MCF 10A (cell line): ENCODE measurements around the gene CCHCR1. TPM values are rescaled to one million over a fixed set of nuclear protein-coding genes. Genes with fewer than 3 reads are reported as not detected.

ENCODE experiments used
- BruUV-seq: library from RNA; stranded (reverse); fragments of 400-500 nt; replicated peaks from 2 replicates; lab custom pipeline; 2021; lab: Mats Ljungman, UMichigan
- CTCF ChIA-PET: fragments of 300-600 bp; sonication (Branson Sonifier 250); formaldehyde crosslinking; extraction: SDS; loops from one replicate; lab custom pipeline; 2021; ENCODE audit warnings: antibody characterized with exemption, inconsistent platforms; lab: Yijun Ruan, JAX
- POLR2A ChIA-PET: fragments of 300-600, 350-650 bp; sonication (Branson Sonifier 250); formaldehyde crosslinking; extraction: SDS; loops from one replicate; lab custom pipeline; 2020; ENCODE audit warnings: antibody characterized with exemption, inconsistent platforms; lab: Yijun Ruan, JAX
- DNase-seq: peaks from one replicate; pipeline ENCODE4 v3.0.0-alpha.2; 2018; ENCODE audit not compliant: unreplicated experiment
- H3K27ac Mint-ChIP-seq: one replicate; pipeline ENCODE4 v1.8.0; 2022; ENCODE audit warnings: mild to moderate bottlenecking, low read depth, mixed read lengths; ENCODE audit not compliant: unreplicated experiment
- H3K27me3 Mint-ChIP-seq: one replicate; pipeline ENCODE4 v1.8.0; 2022; ENCODE audit warnings: mixed read lengths; ENCODE audit not compliant: insufficient read depth, unreplicated experiment
- H3K36me3 Mint-ChIP-seq: one replicate; pipeline ENCODE4 v1.8.0; 2022; ENCODE audit warnings: mild to moderate bottlenecking, moderate library complexity, mixed read lengths; ENCODE audit not compliant: insufficient read depth, unreplicated experiment
- H3K4me1 Mint-ChIP-seq: one replicate; pipeline ENCODE4 v1.8.0; 2022; ENCODE audit warnings: mixed read lengths; ENCODE audit not compliant: insufficient read depth, unreplicated experiment
- H3K4me3 Mint-ChIP-seq: one replicate; pipeline ENCODE4 v1.8.0; 2022; ENCODE audit warnings: mild to moderate bottlenecking, moderate library complexity, mixed read lengths; ENCODE audit not compliant: unreplicated experiment
- H3K9me3 Mint-ChIP-seq: one replicate; pipeline ENCODE4 v1.8.0; 2022; ENCODE audit warnings: mixed read lengths; ENCODE audit not compliant: unreplicated experiment
- intact Hi-C: fragments of 100-400 bp; cut with micrococcal nuclease; formaldehyde crosslinking; loops from 2 replicates; pipeline ENCODE4 v1.14.1; 2022
- total RNA-seq: library from RNA; stranded (reverse); gene quantifications from 2 replicates; pipeline ENCODE4 v1.2.3, GENCODE V29; 2022
- TF ChIP-seq, protein P1 (sequence below): fragments of 200-600 bp; IDR thresholded peaks from one replicate; pipeline ENCODE4 v1.8.0; 2022; ENCODE audit warnings: antibody characterized with exemption, mild to moderate bottlenecking; ENCODE audit not compliant: unreplicated experiment

The CCHCR1 gene
- total RNA-seq, 1 experiment from 2014 or later = 18.4 TPM

- CTCF ChIA-PET = no interaction called here
- intact Hi-C loops = no loop called here
- H3K27me3 Mint-ChIP-seq = no peaks in the 10 kb centered on the region
- no peak overlapping the region for H3K4me3 Mint-ChIP-seq
- no peak overlapping the region for H3K27ac Mint-ChIP-seq
- DNase-seq = no peak
- no peaks in the 10 kb centered on the region for H3K9me3 Mint-ChIP-seq
- TF ChIP-seq, protein P1, sequence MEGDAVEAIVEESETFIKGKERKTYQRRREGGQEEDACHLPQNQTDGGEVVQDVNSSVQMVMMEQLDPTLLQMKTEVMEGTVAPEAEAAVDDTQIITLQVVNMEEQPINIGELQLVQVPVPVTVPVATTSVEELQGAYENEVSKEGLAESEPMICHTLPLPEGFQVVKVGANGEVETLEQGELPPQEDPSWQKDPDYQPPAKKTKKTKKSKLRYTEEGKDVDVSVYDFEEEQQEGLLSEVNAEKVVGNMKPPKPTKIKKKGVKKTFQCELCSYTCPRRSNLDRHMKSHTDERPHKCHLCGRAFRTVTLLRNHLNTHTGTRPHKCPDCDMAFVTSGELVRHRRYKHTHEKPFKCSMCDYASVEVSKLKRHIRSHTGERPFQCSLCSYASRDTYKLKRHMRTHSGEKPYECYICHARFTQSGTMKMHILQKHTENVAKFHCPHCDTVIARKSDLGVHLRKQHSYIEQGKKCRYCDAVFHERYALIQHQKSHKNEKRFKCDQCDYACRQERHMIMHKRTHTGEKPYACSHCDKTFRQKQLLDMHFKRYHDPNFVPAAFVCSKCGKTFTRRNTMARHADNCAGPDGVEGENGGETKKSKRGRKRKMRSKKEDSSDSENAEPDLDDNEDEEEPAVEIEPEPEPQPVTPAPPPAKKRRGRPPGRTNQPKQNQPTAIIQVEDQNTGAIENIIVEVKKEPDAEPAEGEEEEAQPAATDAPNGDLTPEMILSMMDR = no peak
- peaks cover 16% of the 10 kb centered on the region for H3K4me1 Mint-ChIP-seq
- POLR2A ChIA-PET = no interaction called here
- peaks cover 15% of the 10 kb centered on the region for H3K36me3 Mint-ChIP-seq
- BruUV-seq = no TSS peak
Measured at GRCh38 chr6:31154436-31154835, 3.2 kb downstream of the CCHCR1 start.

- DNase-seq = no peak
- H3K9me3 Mint-ChIP-seq = no peaks in the 10 kb centered on the region
- H3K27ac Mint-ChIP-seq = no peak overlapping the region
- H3K4me1 Mint-ChIP-seq = peaks cover 4% of the 10 kb centered on the region
- intact Hi-C loops = no loop called here
- POLR2A ChIA-PET = interaction anchor here (1.0 kb wide), 1 partner anchor 9 kb away, joined by 3 read pairs; no protein-coding TSS in a partner anchor
- BruUV-seq = no TSS peak
- peaks cover 8% of the 10 kb centered on the region for H3K36me3 Mint-ChIP-seq
- no peak overlapping the region for H3K4me3 Mint-ChIP-seq
- CTCF ChIA-PET = interaction anchor here (0.7 to 1.1 kb wide), 3 partner anchors 24 to 214 kb away, joined by 3 to 4 read pairs (median 3); no protein-coding TSS in a partner anchor
- H3K27me3 Mint-ChIP-seq = no peaks in the 10 kb centered on the region
- TF ChIP-seq, protein P1 = no peak
Measured at GRCh38 chr6:31152781-31153180, 4.8 kb downstream of the CCHCR1 start.

DNA sequence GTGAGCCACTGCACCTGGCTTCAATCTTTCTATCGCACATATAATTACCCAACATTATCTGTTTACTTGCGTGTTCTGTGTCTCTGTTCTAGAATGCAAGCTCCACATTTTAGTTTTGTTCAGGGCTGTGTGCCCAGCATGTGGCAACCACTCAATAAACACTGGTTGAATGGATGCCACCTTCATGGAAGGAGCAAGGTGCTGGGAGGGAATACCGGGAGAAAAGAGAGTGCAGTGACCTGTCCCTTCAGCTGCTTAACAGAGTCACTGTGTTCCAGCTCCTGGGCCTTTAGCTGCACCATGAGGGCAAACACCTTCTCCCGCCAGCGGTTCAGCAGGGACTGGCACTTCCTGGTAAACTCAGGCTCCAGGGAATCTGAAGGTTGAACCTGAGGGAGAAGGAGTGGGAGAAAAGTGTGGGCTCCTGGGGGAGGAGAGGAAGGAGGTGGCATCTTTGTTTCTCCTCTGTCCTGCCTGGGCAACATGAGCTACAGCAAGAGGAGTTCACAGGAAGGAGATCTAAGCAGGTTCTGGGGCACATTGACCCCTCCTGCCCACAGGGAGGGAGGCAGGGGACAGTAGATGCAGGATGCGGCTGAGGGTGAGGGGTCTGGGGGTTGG, 7.7 kb downstream of the CCHCR1 start:
- Mint-ChIP-seq H3K4me1 (no peaks in the 10 kb centered on the region), H3K27ac (no peak overlapping the region), H3K27me3 (no peaks in the 10 kb centered on the region), H3K9me3 (no peaks in the 10 kb centered on the region), H3K36me3 (peaks cover 10% of the 10 kb centered on the region), H3K4me3 (no peak overlapping the region)
- BruUV-seq = no TSS peak
- TF ChIP-seq, protein P1 = no peak
- DNase-seq = no peak
- ChIA-PET CTCF (interaction anchor here (1.0 kb wide), 1 partner anchor 13 kb away, joined by 3 read pairs; no protein-coding TSS in a partner anchor), POLR2A (no interaction called here)
- intact Hi-C loops = no loop called here

DNA sequence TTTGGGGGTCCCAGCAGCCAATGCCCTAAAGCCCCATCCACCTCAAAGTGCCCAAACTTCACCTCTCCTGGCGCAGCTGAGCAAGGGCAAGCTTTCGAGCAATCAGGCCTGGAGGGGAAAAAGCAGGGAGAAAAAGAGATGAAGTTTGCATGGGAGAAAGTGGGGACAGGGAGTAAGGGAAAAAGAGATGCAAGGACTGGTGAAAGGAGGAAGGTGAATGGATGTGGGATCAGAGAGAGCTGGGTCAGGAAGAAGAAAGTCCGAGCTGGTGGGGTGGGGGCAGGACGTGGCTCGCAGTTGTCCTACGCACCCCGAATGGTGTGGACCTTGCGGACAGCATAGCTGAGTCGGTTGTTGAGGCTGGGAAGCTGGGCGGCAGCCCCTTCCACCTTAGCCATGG, 12.2 kb downstream of the CCHCR1 start:
- intact Hi-C loops = no loop called here
- Mint-ChIP-seq H3K27me3 (no peaks in the 10 kb centered on the region), H3K4me1 (no peaks in the 10 kb centered on the region), H3K9me3 (no peaks in the 10 kb centered on the region), H3K4me3 (no peak overlapping the region), H3K36me3 (peaks cover 26% of the 10 kb centered on the region), H3K27ac (no peak overlapping the region)
- CTCF ChIA-PET = interaction anchor here (0.6 to 2.4 kb wide), 5 partner anchors 17 to 234 kb away, joined by 3 to 12 read pairs (median 5); no protein-coding TSS in a partner anchor
- DNase-seq = no peak
- TF ChIP-seq, protein P1 = no peak
- BruUV-seq = no TSS peak
- POLR2A ChIA-PET = interaction anchor here (0.6 to 1.5 kb wide), 2 partner anchors 13 to 24 kb away, joined by 3 to 6 read pairs; partner anchors contain the start of gene TCF19
